Measurements from ENCODE around the gene PAPPA.

DNA sequence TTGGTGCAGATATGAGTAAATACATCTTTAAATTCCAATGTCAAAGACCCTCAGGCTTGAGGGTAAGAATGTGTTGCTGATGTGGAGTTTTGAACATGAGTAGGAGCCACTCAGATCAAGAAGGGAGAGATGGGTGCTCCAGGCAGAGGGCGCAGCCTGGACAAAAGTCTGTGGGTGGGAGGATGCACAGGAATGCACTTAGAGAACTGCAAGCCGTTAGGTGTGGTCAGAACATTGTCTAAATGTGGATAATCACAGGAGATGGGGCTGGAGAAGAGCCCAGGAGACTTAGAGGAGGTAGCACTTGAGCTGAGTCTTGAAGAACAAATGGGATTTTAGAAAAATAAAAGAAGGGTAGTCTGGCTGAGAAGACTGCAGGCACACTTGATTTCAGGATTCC, 255.5 kb downstream of the PAPPA start:
- TF ChIP-seq EZH2phosphoT487 (IDR thresholded peaks at IDR 0.05) (no peak), CTCF (IDR thresholded peaks at IDR 0.05) (no peak)

All from neural progenitor cell (in vitro differentiated cells).